ENCODE measurements around the gene PKN3.
"Not testable (repeated sequence)": the region's sequence is repeated elsewhere in the genome, so short reads cannot be mapped to it uniquely, and the experiment has no call there.

PKN3 gene

DNA sequence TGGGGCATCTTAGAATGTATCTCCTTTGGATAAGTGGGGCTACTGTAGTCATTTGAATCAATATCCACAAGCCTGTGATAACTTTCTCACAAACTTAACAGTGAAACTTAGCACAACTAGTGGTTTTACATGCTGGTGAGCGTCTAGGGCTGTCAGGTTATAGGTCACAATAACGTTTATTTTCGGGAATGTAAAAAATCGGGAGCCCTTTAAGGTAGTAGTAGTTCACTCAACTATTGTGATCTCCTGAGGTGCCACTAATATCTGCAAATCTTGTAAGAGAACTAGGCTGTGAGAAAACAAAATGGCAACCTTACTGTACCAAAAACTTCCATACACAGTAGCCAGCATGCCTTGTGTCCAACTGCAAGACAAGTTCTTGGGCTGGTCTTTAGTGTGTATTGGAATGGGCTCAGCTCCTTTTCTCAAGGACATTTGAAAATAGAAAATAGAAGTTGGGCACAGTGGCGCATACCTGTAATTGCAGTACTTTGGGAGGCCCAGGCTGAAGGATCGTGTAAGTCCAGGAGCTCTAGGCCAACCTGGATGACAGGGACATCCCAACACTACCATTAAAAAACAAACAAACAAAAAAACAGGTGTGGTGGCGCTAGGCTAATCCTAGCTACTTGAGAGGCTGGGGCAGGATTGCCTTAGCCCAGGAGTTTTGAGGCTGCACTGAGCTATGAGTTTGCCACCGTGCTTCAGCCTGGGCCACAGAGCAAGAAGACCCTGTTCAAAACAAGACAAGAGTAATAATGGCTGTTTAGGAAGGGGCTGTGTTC, 5.2 kb upstream of the PKN3 start:
- H3K4me1 ChIP-seq (ENCODE audit: control insufficient read depth in 1 of 2, insufficient read depth in 2 of 2, low read length in 2 of 2): no peaks in the 10 kb centered on the region
- no peaks in the 10 kb centered on the region for H3K27me3 ChIP-seq (ENCODE audit: low read depth, low read length)
- H3K4me3 ChIP-seq (ENCODE audit: low read depth in 1 of 2, low read length in 2 of 2): no peak overlapping the region
- peaks cover 30 to 40% of the 10 kb centered on the region in 2 donors for H3K36me3 ChIP-seq (ENCODE audit: control insufficient read depth in 1 of 2, insufficient read depth in 2 of 2, low read length in 2 of 2)
- H3K9me3 ChIP-seq (ENCODE audit: control insufficient read depth in 1 of 2, low read length in 2 of 2): no peaks in the 10 kb centered on the region
- no peak overlapping the region for H3K27ac ChIP-seq (ENCODE audit: low read length)

GRCh38 chr9:128699096-128699795, 3.1 kb upstream of the PKN3 start:
- not testable (repeated sequence) for H3K4me3 ChIP-seq (ENCODE audit: low read depth in 1 of 2, low read length in 2 of 2)
- peaks cover 10 to 19% of the 10 kb centered on the region in 2 donors for H3K36me3 ChIP-seq (ENCODE audit: control insufficient read depth in 1 of 2, insufficient read depth in 2 of 2, low read length in 2 of 2)

DNA sequence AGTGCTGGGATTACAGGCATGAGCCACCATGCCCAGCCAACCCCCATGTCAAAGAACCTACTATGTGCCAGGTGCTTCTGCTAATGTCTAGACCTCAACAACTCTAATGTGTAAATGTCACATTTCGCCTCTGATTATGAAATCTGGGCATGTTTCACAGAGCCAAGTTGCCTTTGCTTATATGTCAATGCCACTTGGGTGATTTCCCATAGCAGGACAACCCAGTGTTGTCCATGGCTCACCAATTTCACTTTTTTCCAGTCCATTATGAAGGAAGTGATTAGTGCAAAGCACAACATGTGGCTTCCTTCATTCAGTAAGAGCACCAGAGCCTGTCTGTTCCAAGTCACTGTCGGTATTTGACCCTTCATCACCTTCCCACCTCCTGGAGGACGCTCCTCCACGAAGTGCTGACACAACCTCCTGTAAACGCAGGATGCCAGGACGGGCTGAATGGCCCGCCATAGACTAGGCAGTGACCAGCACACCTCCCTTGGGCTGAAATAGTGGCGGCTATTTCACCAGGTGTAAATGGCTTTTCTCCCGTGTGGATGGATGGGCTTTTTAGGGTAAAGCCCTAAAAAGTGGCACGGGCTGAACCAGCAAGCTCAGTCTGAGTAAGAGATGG, 962 bp upstream of the PKN3 start:
- Histone ChIP-seq H3K9me3 (ENCODE audit: control insufficient read depth in 1 of 2, low read length in 2 of 2) (no peaks in the 10 kb centered on the region), H3K36me3 (ENCODE audit: control insufficient read depth in 1 of 2, insufficient read depth in 2 of 2, low read length in 2 of 2) (peaks cover 0 to 7% of the 10 kb centered on the region in 2 donors), H3K27me3 (ENCODE audit: low read depth, low read length) (no peaks in the 10 kb centered on the region), H3K27ac (ENCODE audit: low read length) (no peak overlapping the region), H3K4me3 (ENCODE audit: low read depth in 1 of 2, low read length in 2 of 2) (no peak overlapping the region), H3K4me1 (ENCODE audit: control insufficient read depth in 1 of 2, insufficient read depth in 2 of 2, low read length in 2 of 2) (peaks cover 0 to 6% of the 10 kb centered on the region in 2 donors)

More at GRCh38 chr9:128699096-128699795, 3.1 kb upstream of the PKN3 start:
- not testable (repeated sequence) for H3K27ac ChIP-seq (ENCODE audit: low read length); H3K4me1 ChIP-seq (ENCODE audit: control insufficient read depth in 1 of 2, insufficient read depth in 2 of 2, low read length in 2 of 2); H3K9me3 ChIP-seq (ENCODE audit: control insufficient read depth in 1 of 2, low read length in 2 of 2); H3K27me3 ChIP-seq (ENCODE audit: low read depth, low read length)

DNA sequence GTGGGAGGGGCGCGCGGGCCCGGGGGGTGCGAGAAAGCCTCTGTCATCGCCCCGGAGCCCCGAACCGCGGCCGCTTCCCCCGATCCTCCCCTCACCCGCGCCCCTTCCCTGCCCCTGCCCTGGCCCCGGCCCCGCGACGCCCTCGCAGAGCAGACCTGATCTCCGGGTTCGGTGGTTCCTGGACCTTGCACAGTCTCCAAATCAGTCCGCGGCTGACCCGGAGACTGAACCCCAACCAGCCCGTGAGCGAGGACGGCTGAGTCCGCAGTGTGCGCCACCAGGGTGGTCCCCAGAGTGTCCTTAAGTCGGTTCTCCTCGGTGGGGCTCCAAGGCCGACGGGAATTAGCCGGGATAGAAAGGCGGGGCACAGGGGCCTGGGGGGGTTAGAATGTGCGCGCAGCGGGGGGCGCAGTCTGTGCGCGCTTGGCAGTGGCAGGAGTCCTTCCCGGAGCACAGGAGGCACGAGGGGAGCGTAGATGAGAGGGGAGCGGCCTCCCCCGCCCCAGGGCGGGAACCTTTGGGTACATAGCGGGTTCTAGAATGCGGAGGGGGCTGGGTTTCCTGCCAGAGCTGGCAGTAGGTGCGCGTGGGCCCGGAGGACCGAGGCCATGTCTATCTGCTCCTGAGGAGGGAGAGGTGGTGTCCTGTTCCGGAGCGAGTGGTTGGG, 779 bp downstream of the PKN3 start:
- peak overlapping the region; percentile 46 to 88 for H3K4me3 ChIP-seq (ENCODE audit: low read depth in 1 of 2, low read length in 2 of 2)
- H3K27me3 ChIP-seq (ENCODE audit: low read depth, low read length): no peaks in the 10 kb centered on the region
- no peaks in the 10 kb centered on the region for H3K36me3 ChIP-seq (ENCODE audit: control insufficient read depth in 1 of 2, insufficient read depth in 2 of 2, low read length in 2 of 2)
- H3K4me1 ChIP-seq (ENCODE audit: control insufficient read depth in 1 of 2, insufficient read depth in 2 of 2, low read length in 2 of 2): peaks cover 0 to 6% of the 10 kb centered on the region in 2 donors
- H3K9me3 ChIP-seq (ENCODE audit: control insufficient read depth in 1 of 2, low read length in 2 of 2): no peaks in the 10 kb centered on the region
- peak overlapping the region; percentile 51 for H3K27ac ChIP-seq (ENCODE audit: low read length)

GRCh38 chr9:128703616-128704355, 1.5 kb downstream of the PKN3 start:
- Histone ChIP-seq H3K4me1 (ENCODE audit: control insufficient read depth in 1 of 2, insufficient read depth in 2 of 2, low read length in 2 of 2) (peaks cover 0 to 6% of the 10 kb centered on the region in 2 donors), H3K36me3 (ENCODE audit: control insufficient read depth in 1 of 2, insufficient read depth in 2 of 2, low read length in 2 of 2) (no peaks in the 10 kb centered on the region), H3K27ac (ENCODE audit: low read length) (peak overlapping the region; percentile 51), H3K9me3 (ENCODE audit: control insufficient read depth in 1 of 2, low read length in 2 of 2) (no peaks in the 10 kb centered on the region), H3K4me3 (ENCODE audit: low read depth in 1 of 2, low read length in 2 of 2) (peak overlapping the region; percentile 46 to 88), H3K27me3 (ENCODE audit: low read depth, low read length) (no peaks in the 10 kb centered on the region)

GRCh38 chr9:128704356-128704670, 2.0 kb downstream of the PKN3 start:
- Histone ChIP-seq H3K36me3 (ENCODE audit: control insufficient read depth in 1 of 2, insufficient read depth in 2 of 2, low read length in 2 of 2) (no peaks in the 10 kb centered on the region), H3K9me3 (ENCODE audit: control insufficient read depth in 1 of 2, low read length in 2 of 2) (no peaks in the 10 kb centered on the region), H3K4me1 (ENCODE audit: control insufficient read depth in 1 of 2, insufficient read depth in 2 of 2, low read length in 2 of 2) (peaks cover 0 to 6% of the 10 kb centered on the region in 2 donors), H3K4me3 (ENCODE audit: low read depth in 1 of 2, low read length in 2 of 2) (no peak overlapping the region), H3K27me3 (ENCODE audit: low read depth, low read length) (no peaks in the 10 kb centered on the region), H3K27ac (ENCODE audit: low read length) (peak overlapping the region; percentile 14)

DNA sequence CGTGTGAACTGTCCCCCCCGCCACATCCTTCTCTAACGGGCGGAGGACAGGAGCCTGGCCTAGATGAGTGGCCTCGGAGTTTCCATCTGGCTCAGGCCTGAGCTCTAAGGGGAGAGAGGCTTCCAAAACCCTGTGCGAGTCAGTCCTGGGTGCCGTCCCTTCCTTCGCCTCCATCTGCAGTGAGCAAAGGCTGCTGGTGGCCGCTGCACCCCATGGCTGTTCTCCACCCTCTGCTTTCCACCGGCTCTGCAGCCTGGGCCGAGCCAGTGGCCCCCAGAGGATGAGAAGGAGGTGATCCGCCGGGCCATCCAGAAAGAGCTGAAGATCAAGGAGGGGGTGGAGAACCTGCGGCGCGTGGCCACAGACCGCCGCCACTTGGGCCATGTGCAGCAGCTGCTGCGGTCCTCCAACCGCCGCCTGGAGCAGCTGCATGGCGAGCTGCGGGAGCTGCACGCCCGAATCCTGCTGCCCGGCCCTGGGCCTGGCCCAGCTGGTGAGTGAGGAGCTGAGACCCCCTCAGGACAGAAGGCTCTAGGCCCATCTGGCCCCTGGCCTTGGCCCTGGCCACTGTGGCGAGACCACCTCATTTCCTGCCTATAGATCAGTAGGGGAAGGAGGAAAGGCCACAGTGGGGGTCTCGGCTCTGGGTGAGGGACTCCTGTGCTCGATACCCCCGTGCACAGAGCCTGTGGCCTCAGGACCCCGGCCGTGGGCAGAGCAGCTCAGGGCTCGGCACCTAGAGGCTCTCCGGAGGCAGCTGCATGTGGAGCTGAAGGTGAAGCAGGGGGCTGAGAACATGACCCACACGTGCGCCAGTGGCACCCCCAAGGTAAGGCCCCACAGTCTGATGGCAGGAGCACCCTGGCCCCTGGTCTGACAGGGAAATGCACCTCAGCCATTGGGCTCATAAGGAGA, 3.0 kb downstream of the PKN3 start:
- H3K4me1 ChIP-seq (ENCODE audit: control insufficient read depth in 1 of 2, insufficient read depth in 2 of 2, low read length in 2 of 2): peaks cover 0 to 6% of the 10 kb centered on the region in 2 donors
- no peaks in the 10 kb centered on the region for H3K27me3 ChIP-seq (ENCODE audit: low read depth, low read length)
- no peak overlapping the region for H3K27ac ChIP-seq (ENCODE audit: low read length)

DNA sequence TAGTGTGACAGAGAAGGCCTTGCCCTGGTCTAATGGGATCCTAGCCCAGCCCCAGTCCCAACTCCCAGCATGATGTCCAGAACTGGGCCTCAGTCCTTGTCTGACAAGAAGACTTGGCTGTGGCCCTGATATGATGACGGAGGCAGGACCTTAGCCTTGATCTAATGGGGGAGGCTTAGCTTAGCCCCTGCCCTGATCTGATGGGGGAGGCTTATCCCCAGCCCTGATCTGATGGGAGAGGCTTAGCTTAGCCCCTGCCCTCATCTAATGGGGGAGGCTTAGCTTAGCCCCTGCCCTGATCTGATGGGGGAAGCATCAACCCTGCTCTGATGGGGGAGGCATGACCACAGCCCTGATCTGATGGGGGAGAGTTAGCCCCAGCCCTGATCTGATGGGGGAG, 3.7 kb downstream of the PKN3 start:
- Histone ChIP-seq H3K4me3 (ENCODE audit: low read depth in 1 of 2, low read length in 2 of 2) (no peak overlapping the region), H3K36me3 (ENCODE audit: control insufficient read depth in 1 of 2, insufficient read depth in 2 of 2, low read length in 2 of 2) (no peaks in the 10 kb centered on the region), H3K27me3 (ENCODE audit: low read depth, low read length) (no peaks in the 10 kb centered on the region), H3K27ac (ENCODE audit: low read length) (no peak overlapping the region), H3K4me1 (ENCODE audit: control insufficient read depth in 1 of 2, insufficient read depth in 2 of 2, low read length in 2 of 2) (peaks cover 0 to 6% of the 10 kb centered on the region in 2 donors), H3K9me3 (ENCODE audit: control insufficient read depth in 1 of 2, low read length in 2 of 2) (no peaks in the 10 kb centered on the region)

More for the DNA sequence above, 3.0 kb downstream of the PKN3 start:
- no peaks in the 10 kb centered on the region for H3K9me3 ChIP-seq (ENCODE audit: control insufficient read depth in 1 of 2, low read length in 2 of 2)
- H3K4me3 ChIP-seq (ENCODE audit: low read depth in 1 of 2, low read length in 2 of 2): no peak overlapping the region
- H3K36me3 ChIP-seq (ENCODE audit: control insufficient read depth in 1 of 2, insufficient read depth in 2 of 2, low read length in 2 of 2): no peaks in the 10 kb centered on the region

DNA sequence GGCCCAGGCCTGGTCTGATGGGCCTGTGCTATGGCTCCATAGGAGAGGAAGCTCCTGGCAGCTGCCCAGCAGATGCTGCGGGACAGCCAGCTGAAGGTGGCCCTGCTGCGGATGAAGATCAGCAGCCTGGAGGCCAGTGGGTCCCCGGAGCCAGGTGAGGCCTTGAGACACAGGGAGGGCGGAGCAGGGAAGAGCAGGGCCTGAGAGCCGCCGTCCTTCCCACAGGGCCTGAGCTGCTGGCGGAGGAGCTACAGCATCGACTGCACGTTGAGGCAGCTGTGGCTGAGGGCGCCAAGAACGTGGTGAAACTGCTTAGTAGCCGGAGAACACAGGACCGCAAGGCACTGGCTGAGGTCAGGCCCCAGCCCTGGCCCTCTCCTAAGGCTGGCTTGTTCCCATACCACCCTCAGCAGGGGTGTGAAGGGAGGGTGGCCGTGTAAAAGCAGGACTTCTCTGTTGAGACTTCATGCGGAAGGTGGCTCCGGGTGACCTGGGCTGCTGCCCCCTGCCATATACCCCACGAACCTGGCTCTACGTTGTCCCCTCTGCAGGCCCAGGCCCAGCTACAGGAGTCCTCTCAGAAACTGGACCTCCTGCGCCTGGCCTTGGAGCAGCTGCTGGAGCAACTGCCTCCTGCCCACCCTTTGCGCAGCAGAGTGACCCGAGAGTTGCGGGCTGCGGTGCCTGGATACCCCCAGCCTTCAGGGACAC, 4.5 kb downstream of the PKN3 start:
- H3K4me3 ChIP-seq (ENCODE audit: low read depth in 1 of 2, low read length in 2 of 2): no peak overlapping the region
- no peaks in the 10 kb centered on the region for H3K27me3 ChIP-seq (ENCODE audit: low read depth, low read length)
- H3K4me1 ChIP-seq (ENCODE audit: control insufficient read depth in 1 of 2, insufficient read depth in 2 of 2, low read length in 2 of 2): peaks cover 0 to 6% of the 10 kb centered on the region in 2 donors
- no peaks in the 10 kb centered on the region for H3K9me3 ChIP-seq (ENCODE audit: control insufficient read depth in 1 of 2, low read length in 2 of 2)
- no peak overlapping the region for H3K27ac ChIP-seq (ENCODE audit: low read length)
- H3K36me3 ChIP-seq (ENCODE audit: control insufficient read depth in 1 of 2, insufficient read depth in 2 of 2, low read length in 2 of 2): no peaks in the 10 kb centered on the region

Measured in muscle layer of duodenum (tissue), 2 donors.